ENCODE measurements around the gene HECTD1. TPM values are rescaled to one million over a fixed set of nuclear protein-coding genes. Genes with fewer than 3 reads are reported as not detected.

The HECTD1 gene
- total and polyA plus RNA-seq, 9 of the 15 experiments (the other 6 are each of a cell fraction or from before 2014, with no cell fraction given), result 27.9 to 111 (median 78.1) TPM

DNA sequence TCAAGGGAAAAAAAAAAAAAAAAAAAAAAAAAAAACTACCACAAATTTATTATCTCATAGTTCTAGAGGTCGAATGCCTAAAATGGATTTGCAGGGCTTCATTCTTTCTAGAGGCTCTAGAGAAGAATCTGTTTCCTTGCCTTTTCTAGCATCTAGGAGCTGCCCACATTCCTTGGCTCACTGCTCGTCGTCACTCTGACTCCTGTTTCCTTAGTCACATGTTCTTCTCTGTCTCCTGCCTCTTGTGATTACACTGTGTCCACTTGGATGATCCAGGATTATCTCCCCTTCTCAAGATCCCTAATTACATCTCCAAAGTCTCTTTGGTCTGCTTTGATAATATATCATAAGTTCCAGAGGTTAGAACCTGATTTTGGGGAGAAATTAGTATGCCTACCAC is 88.7 kb downstream of the HECTD1 start (continued):
- TF ChIP-seq ARID4B (CRISPR knock-in tag; IDR thresholded peaks at IDR 0.05), result no peak
- TF ChIP-seq GTF2F1 (IDR thresholded peaks at IDR 0.05; ENCODE audit: low read depth, low read length), result no peak
- no peak for TF ChIP-seq HNRNPUL1 (IDR thresholded peaks at IDR 0.05; ENCODE audit: low read length)
- no peak for TF ChIP-seq RREB1 (CRISPR knock-in tag; IDR thresholded peaks at IDR 0.05)

All from K562 (cell line).